DOHH2 (cell line): ENCODE data around the gene ZMYM2.
"Not testable (repeated sequence)": the region's sequence is repeated elsewhere in the genome, so short reads cannot be mapped to it uniquely, and the experiment has no call there.

Experiments
- H3F3A ChIP-seq: fragments of 200-600 bp; sonication (generic), shearing (Covaris generic); 2 replicates; pipeline ENCODE4 v1.6.0; 2016; ENCODE audit warnings: antibody characterized with exemption, mild to moderate bottlenecking; ENCODE audit not compliant: control insufficient read depth, insufficient read depth
- H3K27ac ChIP-seq: fragments of 200-600 bp; sonication (generic); 2 replicates; pipeline ENCODE4 v1.5.1; 2014; ENCODE audit warnings: low read depth, mild to moderate bottlenecking, low read length, moderate library complexity
- H3K27me3 ChIP-seq: fragments of 200-600 bp; sonication (generic); 2 replicates; pipeline ENCODE4 v1.6.1; 2014; ENCODE audit warnings: mild to moderate bottlenecking, low read length, mixed read lengths; ENCODE audit not compliant: control insufficient read depth
- H3K36me3 ChIP-seq: fragments of 200-600 bp; sonication (generic); 2 replicates; pipeline ENCODE4 v1.6.1; 2014; ENCODE audit warnings: mild to moderate bottlenecking, low read length, moderate library complexity, mixed read lengths; ENCODE audit not compliant: control insufficient read depth
- H3K4me1 ChIP-seq: fragments of 200-600 bp; sonication (generic); 2 replicates; pipeline ENCODE4 v1.6.1; 2014; ENCODE audit warnings: mild to moderate bottlenecking, low read length, mixed read lengths; ENCODE audit not compliant: control insufficient read depth
- H3K4me2 ChIP-seq: fragments of 200-600 bp; sonication (generic); 2 replicates; pipeline ENCODE4 v1.6.0; 2014; ENCODE audit warnings: mild to moderate bottlenecking, low read length, moderate library complexity
- H3K4me3 ChIP-seq: fragments of 200-600 bp; sonication (generic); 2 replicates; pipeline ENCODE4 v1.5.1; 2014; ENCODE audit warnings: mild to moderate bottlenecking, low read length, mixed read lengths
- H3K79me2 ChIP-seq: fragments of 200-600 bp; sonication (generic); 2 replicates; pipeline ENCODE4 v1.6.1; 2014; ENCODE audit warnings: mild to moderate bottlenecking, low read length, mixed read lengths; ENCODE audit not compliant: control insufficient read depth
- H3K9me2 ChIP-seq: fragments of 200-600 bp; sonication (generic); replicated peaks from 2 replicates; pipeline ENCODE4 v1.6.1; 2014; ENCODE audit warnings: mild to moderate bottlenecking, low read length, mixed read lengths; ENCODE audit not compliant: control insufficient read depth
- H3K9me3 ChIP-seq: fragments of 200-600 bp; sonication (generic); 2 replicates; pipeline ENCODE4 v1.6.1; 2014; ENCODE audit warnings: antibody characterized with exemption, low read length, mixed read lengths; ENCODE audit not compliant: control insufficient read depth, insufficient read depth
- H4K20me1 ChIP-seq: fragments of 200-600 bp; sonication (generic); 2 replicates; pipeline ENCODE4 v1.6.0; 2014; ENCODE audit warnings: low read depth, mild to moderate bottlenecking, antibody characterized with exemption, low read length, moderate library complexity; ENCODE audit not compliant: control insufficient read depth, insufficient read depth
- EZH2phosphoT487 ChIP-seq: fragments of 200-600 bp; sonication (generic); IDR thresholded peaks from 2 replicates; pipeline ENCODE4 v1.6.1; 2017; ENCODE audit warnings: borderline replicate concordance, mild to moderate bottlenecking, antibody characterized with exemption, low read length, moderate library complexity, mixed read lengths
- TF ChIP-seq, protein P1 (sequence below): fragments of 200-600 bp; sonication (generic); IDR thresholded peaks from one replicate; pipeline ENCODE4 v1.5.1; 2014; ENCODE audit warnings: antibody characterized with exemption, mild to moderate bottlenecking, low read depth, low read length; ENCODE audit not compliant: poor library complexity, severe bottlenecking

ZMYM2 gene

DNA sequence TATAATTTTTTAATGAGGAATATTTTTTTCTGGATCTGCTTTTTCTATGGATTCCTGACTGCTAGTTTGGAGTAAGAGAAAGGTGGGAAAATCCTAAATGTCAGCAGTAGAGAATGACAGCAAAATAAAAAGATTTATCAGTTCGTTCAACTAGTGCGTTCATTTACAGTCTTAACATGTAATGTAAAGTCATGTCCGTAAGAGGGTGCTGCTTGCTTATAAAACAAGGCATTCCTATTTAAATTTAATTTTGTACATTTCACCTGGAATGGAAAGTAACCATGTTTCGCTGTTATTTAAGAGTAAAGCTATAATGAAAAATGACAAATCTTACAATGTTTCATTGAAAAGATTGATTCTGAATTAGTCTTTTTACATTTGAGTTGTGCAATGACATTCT is 76.6 kb downstream of the ZMYM2 start:
- H3F3A ChIP-seq, result no peaks in the 10 kb centered on the region; the same call in 1 of the 2 replicates
- H3K4me2 ChIP-seq, result no peak overlapping the region
- H4K20me1 ChIP-seq, result no peaks in the 10 kb centered on the region
- H3K27ac ChIP-seq, result no peak overlapping the region
- no peaks in the 10 kb centered on the region for H3K27me3 ChIP-seq
- H3K36me3 ChIP-seq, result peaks cover 65% of the 10 kb centered on the region
- no peak for TF ChIP-seq EZH2phosphoT487
- TF ChIP-seq, protein P1, sequence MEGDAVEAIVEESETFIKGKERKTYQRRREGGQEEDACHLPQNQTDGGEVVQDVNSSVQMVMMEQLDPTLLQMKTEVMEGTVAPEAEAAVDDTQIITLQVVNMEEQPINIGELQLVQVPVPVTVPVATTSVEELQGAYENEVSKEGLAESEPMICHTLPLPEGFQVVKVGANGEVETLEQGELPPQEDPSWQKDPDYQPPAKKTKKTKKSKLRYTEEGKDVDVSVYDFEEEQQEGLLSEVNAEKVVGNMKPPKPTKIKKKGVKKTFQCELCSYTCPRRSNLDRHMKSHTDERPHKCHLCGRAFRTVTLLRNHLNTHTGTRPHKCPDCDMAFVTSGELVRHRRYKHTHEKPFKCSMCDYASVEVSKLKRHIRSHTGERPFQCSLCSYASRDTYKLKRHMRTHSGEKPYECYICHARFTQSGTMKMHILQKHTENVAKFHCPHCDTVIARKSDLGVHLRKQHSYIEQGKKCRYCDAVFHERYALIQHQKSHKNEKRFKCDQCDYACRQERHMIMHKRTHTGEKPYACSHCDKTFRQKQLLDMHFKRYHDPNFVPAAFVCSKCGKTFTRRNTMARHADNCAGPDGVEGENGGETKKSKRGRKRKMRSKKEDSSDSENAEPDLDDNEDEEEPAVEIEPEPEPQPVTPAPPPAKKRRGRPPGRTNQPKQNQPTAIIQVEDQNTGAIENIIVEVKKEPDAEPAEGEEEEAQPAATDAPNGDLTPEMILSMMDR, result peak; percentile 32
- H3K79me2 ChIP-seq, result no peaks in the 10 kb centered on the region; the same call in 1 of the 2 replicates
- H3K4me1 ChIP-seq, result no peaks in the 10 kb centered on the region
- no peaks in the 10 kb centered on the region for H3K9me2 ChIP-seq
- no peak overlapping the region for H3K4me3 ChIP-seq
- no peaks in the 10 kb centered on the region for H3K9me3 ChIP-seq

DNA sequence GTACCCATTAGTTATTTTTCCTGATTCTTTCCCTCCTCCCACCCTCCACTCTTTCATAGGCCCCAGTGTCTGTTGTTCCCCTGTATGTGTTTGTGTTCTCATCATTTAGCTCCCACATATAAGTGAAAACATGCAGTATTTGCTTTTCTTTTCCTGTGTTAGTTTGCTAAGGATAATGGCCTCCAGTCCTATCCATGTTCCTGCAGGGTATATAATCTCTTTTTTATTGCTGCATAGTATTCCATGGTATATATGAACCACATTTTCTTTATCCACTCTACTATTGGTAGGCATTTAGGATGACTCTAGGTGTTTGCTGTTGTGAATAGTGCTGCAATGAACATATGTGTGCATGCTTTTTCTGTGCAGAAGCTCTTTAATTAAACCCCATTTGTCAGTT is 79.4 kb downstream of the ZMYM2 start:
- TF ChIP-seq, protein P1, result no peak
- TF ChIP-seq EZH2phosphoT487, result no peak
- H3K36me3 ChIP-seq, result peaks cover 63% of the 10 kb centered on the region

DNA sequence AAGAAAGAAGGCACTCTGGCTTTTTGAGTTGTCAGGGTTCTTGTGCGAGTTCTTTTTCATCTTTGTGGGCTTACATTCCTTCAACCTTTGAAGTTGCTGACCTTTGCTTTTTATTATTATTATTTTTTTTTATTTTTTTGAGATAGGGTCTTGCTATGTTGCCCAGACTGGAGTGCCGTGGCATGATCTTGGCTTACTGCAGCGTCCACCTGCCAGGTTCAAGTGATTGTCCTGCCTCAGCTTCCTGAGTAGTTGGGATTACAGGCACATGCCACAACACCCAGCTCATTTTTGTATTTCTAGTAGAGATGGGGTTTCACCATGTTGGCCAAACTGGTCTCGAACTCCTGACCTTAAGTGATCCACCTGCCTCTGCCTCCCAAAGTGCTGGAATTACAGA is 84.1 kb downstream of the ZMYM2 start:
- not testable (repeated sequence) for H3F3A ChIP-seq, H3K9me2 ChIP-seq, H3K27ac ChIP-seq, H3K9me3 ChIP-seq, H3K79me2 ChIP-seq, H3K27me3 ChIP-seq, H3K4me3 ChIP-seq, H4K20me1 ChIP-seq, H3K4me2 ChIP-seq, H3K4me1 ChIP-seq
- peaks cover 38% of the 10 kb centered on the region for H3K36me3 ChIP-seq

More for the DNA sequence above, 79.4 kb downstream of the ZMYM2 start:
- no peak overlapping the region for H3K4me2 ChIP-seq
- H3K4me1 ChIP-seq, result no peaks in the 10 kb centered on the region
- H3K27ac ChIP-seq, result no peak overlapping the region
- no peaks in the 10 kb centered on the region for H3K27me3 ChIP-seq
- H4K20me1 ChIP-seq, result no peaks in the 10 kb centered on the region
- H3K79me2 ChIP-seq, result no peaks in the 10 kb centered on the region; the same call in 1 of the 2 replicates
- H3F3A ChIP-seq, result no peaks in the 10 kb centered on the region; the same call in 1 of the 2 replicates
- H3K9me2 ChIP-seq, result no peaks in the 10 kb centered on the region
- H3K4me3 ChIP-seq, result no peak overlapping the region
- no peaks in the 10 kb centered on the region for H3K9me3 ChIP-seq

DNA sequence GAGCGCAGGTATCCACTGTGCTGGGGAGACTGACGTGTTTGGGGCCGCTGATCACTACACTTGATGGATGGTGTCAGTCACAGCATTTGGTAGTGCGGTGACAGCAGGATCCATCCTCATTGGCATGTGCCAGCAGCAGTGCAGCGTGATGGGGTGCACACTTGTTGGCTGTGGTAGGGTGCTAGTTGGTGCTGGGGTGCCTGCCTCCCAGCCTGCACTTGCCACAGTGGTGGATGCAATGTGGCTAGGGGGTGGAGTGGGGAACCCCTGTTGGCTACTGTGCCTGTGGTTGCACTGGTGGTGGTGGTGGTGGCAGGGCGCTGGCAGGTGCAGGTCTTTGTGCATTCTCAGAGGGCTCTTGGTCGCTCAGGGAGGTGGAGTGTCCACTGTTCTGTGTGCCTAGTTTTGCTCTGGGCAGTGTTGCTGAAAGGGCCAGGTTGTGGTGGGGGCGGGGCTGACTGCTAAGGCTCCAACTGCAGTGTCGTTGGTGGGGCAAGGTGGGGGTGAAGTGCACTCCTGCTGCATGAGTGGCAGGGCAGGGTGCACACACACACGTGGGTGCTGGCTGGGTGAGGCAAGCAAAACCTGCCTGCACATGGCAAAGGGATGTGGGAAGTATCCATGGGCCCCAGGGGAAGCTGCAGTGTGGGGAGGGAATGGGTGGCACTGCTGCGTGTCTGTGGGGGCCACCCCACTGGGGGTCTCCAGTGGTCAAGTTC is 84.8 kb downstream of the ZMYM2 start:
- H4K20me1 ChIP-seq, result no peaks in the 10 kb centered on the region
- no peaks in the 10 kb centered on the region for H3K9me3 ChIP-seq
- H3K9me2 ChIP-seq, result no peaks in the 10 kb centered on the region
- no peak overlapping the region for H3K27ac ChIP-seq
- no peaks in the 10 kb centered on the region for H3K27me3 ChIP-seq
- TF ChIP-seq, protein P1, result no peak
- no peak for TF ChIP-seq EZH2phosphoT487
- no peak overlapping the region for H3K4me2 ChIP-seq
- H3K79me2 ChIP-seq, result no peaks in the 10 kb centered on the region; the same call in 1 of the 2 replicates
- H3K4me3 ChIP-seq, result no peak overlapping the region
- H3F3A ChIP-seq, result no peaks in the 10 kb centered on the region
- H3K36me3 ChIP-seq, result peaks cover 30% of the 10 kb centered on the region
- H3K4me1 ChIP-seq, result no peaks in the 10 kb centered on the region
